Smooth muscle cell (in vitro differentiated cells): ENCODE results near the gene YPEL5. TPM values are rescaled to one million over a fixed set of nuclear protein-coding genes. Genes with fewer than 3 reads are reported as not detected.

Experiments
- DNase-seq: peaks from one replicate; lab custom pipeline; 2025; ENCODE audit not compliant: unreplicated experiment; lab: John Stamatoyannopoulos, UW
- H2AFZ ChIP-seq: fragments of 200-600 bp; sonication (generic); 2 replicates; pipeline ENCODE4 v1.6.0; 2016; ENCODE audit warnings: antibody characterized with exemption, low read depth, mild to moderate bottlenecking
- H3F3A ChIP-seq: fragments of 200-600 bp; sonication (generic); 2 replicates; pipeline ENCODE4 v1.6.0; 2017; ENCODE audit warnings: antibody characterized with exemption, low read depth
- H3K27ac ChIP-seq: fragments of 200-600 bp; sonication (generic); 2 replicates; pipeline ENCODE4 v1.5.1; 2016; ENCODE audit warnings: low read depth, mild to moderate bottlenecking
- H3K27me3 ChIP-seq: fragments of 200-600 bp; sonication (generic); 2 replicates; pipeline ENCODE4 v1.6.1; 2016; ENCODE audit warnings: low read depth, mild to moderate bottlenecking
- H3K36me3 ChIP-seq: fragments of 200-600 bp; sonication (generic); 2 replicates; pipeline ENCODE4 v1.5.1; 2016; ENCODE audit warnings: low read depth
- H3K4me1 ChIP-seq: fragments of 200-600 bp; sonication (generic); 2 replicates; pipeline ENCODE4 v1.5.1; 2016; ENCODE audit warnings: low read depth
- H3K4me2 ChIP-seq: fragments of 200-600 bp; sonication (generic); 2 replicates; pipeline ENCODE4 v1.6.0; 2016; ENCODE audit warnings: mild to moderate bottlenecking
- H3K4me3 ChIP-seq: fragments of 200-600 bp; sonication (generic); 2 replicates; pipeline ENCODE4 v1.5.1; 2016; ENCODE audit warnings: mild to moderate bottlenecking
- H3K79me2 ChIP-seq: fragments of 200-600 bp; sonication (generic); 2 replicates; pipeline ENCODE4 v1.6.0; 2016; ENCODE audit warnings: low read depth, mild to moderate bottlenecking
- H3K9ac ChIP-seq: fragments of 200-600 bp; sonication (generic); 2 replicates; pipeline ENCODE4 v1.6.0; 2016; ENCODE audit warnings: low read depth
- H3K9me3 ChIP-seq: fragments of 200-600 bp; sonication (generic); replicated peaks from 2 replicates; pipeline ENCODE4 v1.5.1; 2016; ENCODE audit warnings: low read depth
- H4K20me1 ChIP-seq: fragments of 200-600 bp; sonication (generic); 2 replicates; pipeline ENCODE4 v1.6.0; 2016; ENCODE audit warnings: low read depth
- WGBS: methylation state at CpG from one replicate; pipeline ENCODE4 v1.1.7; 2016; ENCODE audit warnings: low lambda C conversion rate; 5-methylcytosine and 5-hydroxymethylcytosine counted together
- polyA plus RNA-seq: library from polyadenylated mRNA; unstranded; fragments of >200 nt; fragmentation: Nextera tagmentation; extraction: Ambion mirVana; gene quantifications from 2 replicates; pipeline ENCODE4 v1.2.1, GENCODE V29; 2016
- total RNA-seq: library from RNA; depleted of rRNA; stranded (reverse); fragments of >200 nt; gene quantifications from 2 replicates; pipeline ENCODE4 v1.2.3, GENCODE V29; 2014
- TF ChIP-seq, protein P1 (sequence below): fragments of 200-600 bp; sonication (generic); IDR thresholded peaks from 2 replicates; pipeline ENCODE4 v1.5.1; 2017; ENCODE audit warnings: borderline replicate concordance, mild to moderate bottlenecking, antibody characterized with exemption; ENCODE audit not compliant: insufficient read depth, poor library complexity, severe bottlenecking

Gene YPEL5
- total and polyA plus RNA-seq, 2 experiments from 2014 or later, result 95.7 to 155 TPM

DNA sequence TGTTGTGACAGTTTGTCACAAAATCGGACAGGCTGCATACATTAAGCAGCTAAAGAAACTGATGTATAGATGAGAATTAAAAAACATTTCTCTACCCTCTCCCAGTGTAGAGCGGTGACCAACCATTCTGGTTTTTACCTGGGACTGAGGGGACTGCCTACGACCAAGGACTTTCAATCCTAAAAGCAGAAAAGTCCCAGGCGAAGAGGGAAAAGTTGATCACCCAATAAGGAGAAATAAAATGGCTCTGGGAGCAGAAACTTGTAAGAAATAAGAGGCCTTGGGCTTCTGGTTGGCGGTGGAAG is 30.9 kb upstream of the YPEL5 start:
- Histone ChIP-seq H3K9ac (no peak overlapping the region), H3K4me1 (no peaks in the 10 kb centered on the region), H2AFZ (no peak overlapping the region), H3K4me2 (no peak overlapping the region), H4K20me1 (no peaks in the 10 kb centered on the region), H3K27ac (no peak overlapping the region), H3K27me3 (peaks cover 12% of the 10 kb centered on the region), H3K4me3 (no peak overlapping the region), H3K79me2 (no peaks in the 10 kb centered on the region), H3K36me3 (no peaks in the 10 kb centered on the region), H3K9me3 (no peaks in the 10 kb centered on the region), H3F3A (no peaks in the 10 kb centered on the region)
- 78% methylated on average over 5 of the region's 5 CpGs for WGBS
- TF ChIP-seq, protein P1, sequence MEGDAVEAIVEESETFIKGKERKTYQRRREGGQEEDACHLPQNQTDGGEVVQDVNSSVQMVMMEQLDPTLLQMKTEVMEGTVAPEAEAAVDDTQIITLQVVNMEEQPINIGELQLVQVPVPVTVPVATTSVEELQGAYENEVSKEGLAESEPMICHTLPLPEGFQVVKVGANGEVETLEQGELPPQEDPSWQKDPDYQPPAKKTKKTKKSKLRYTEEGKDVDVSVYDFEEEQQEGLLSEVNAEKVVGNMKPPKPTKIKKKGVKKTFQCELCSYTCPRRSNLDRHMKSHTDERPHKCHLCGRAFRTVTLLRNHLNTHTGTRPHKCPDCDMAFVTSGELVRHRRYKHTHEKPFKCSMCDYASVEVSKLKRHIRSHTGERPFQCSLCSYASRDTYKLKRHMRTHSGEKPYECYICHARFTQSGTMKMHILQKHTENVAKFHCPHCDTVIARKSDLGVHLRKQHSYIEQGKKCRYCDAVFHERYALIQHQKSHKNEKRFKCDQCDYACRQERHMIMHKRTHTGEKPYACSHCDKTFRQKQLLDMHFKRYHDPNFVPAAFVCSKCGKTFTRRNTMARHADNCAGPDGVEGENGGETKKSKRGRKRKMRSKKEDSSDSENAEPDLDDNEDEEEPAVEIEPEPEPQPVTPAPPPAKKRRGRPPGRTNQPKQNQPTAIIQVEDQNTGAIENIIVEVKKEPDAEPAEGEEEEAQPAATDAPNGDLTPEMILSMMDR, result no peak
- no peak for DNase-seq

DNA sequence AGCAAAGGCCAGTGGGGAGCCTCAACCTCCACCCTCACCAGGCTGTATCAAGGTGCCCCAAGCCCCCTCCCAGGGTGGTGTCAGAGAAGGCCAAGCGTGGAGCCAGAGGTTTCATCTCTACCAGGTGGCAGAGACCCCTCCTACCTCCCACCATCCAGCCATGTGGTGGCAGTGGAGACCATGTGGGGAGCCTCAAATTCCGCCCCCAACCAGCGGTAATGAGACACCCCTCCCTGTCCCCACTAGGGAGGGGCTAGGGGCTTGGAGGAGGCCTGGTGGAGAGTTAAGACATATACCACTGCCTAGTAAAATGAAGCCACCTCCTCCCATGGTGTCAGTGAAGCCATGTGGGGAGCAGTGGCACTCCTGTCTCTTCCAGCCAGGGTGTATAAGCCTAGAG is 24.4 kb upstream of the YPEL5 start:
- H3K36me3 ChIP-seq, result no peaks in the 10 kb centered on the region
- H3K4me3 ChIP-seq, result no peak overlapping the region
- no peaks in the 10 kb centered on the region for H3F3A ChIP-seq
- H3K4me1 ChIP-seq, result no peaks in the 10 kb centered on the region
- no peak overlapping the region for H3K4me2 ChIP-seq
- TF ChIP-seq, protein P1, result no peak
- peaks cover 12% of the 10 kb centered on the region for H3K27me3 ChIP-seq
- H3K79me2 ChIP-seq, result no peaks in the 10 kb centered on the region
- no peaks in the 10 kb centered on the region for H4K20me1 ChIP-seq
- WGBS, result 85% methylated on average over 3 of the region's 3 CpGs
- DNase-seq, result no peak
- no peak overlapping the region for H2AFZ ChIP-seq
- no peak overlapping the region for H3K9ac ChIP-seq
- H3K27ac ChIP-seq, result no peak overlapping the region
- H3K9me3 ChIP-seq, result no peaks in the 10 kb centered on the region

DNA sequence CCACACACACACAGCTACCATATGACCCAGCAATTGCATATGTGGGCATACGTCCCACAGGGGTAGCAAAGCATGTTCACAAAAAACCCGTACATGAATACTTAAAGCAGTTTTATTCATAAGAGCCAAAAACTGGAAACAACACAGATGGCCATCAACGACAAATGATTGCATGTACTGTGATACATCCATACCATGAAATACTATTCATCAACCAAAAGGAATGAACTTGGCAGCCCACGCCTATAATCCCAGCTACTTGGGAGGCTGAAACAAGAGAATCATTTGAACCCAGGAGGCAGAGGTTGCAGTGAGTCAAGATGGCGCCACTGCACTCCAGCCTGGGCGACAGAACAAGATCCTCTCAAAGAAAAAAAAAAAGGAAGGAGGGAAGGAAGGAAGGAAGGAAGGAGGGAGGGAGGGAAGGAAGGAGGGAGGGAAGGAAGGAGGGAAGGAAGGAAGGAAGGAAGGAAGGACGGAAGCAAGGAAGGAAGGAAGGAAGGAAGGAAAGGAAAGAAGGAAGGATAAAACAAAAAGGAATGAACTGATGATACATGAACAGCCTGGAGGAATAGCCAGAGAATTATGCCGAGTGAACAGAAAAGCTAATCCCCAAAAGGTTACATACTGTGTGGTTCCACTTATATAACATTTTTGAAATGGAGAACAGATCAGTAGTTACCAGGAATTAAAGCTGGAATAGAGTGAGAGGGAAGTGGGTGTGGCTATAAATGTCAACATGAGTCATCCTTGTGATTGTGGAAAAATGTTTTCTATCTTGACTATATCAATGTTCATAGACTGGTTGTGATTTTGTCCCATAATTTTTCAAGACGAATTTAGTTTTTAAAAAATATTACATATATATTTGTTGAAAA is 19.6 kb upstream of the YPEL5 start:
- TF ChIP-seq, protein P1, result no peak
- Histone ChIP-seq H3F3A (no peaks in the 10 kb centered on the region), H3K27me3 (no peaks in the 10 kb centered on the region), H2AFZ (no peak overlapping the region), H3K4me2 (no peak overlapping the region), H3K27ac (no peak overlapping the region), H3K4me3 (no peak overlapping the region), H3K79me2 (no peaks in the 10 kb centered on the region), H3K9me3 (no peaks in the 10 kb centered on the region), H3K4me1 (no peaks in the 10 kb centered on the region), H4K20me1 (no peaks in the 10 kb centered on the region), H3K9ac (no peak overlapping the region), H3K36me3 (no peaks in the 10 kb centered on the region)
- 76% methylated on average over 9 of the region's 9 CpGs for WGBS
- no peak for DNase-seq

DNA sequence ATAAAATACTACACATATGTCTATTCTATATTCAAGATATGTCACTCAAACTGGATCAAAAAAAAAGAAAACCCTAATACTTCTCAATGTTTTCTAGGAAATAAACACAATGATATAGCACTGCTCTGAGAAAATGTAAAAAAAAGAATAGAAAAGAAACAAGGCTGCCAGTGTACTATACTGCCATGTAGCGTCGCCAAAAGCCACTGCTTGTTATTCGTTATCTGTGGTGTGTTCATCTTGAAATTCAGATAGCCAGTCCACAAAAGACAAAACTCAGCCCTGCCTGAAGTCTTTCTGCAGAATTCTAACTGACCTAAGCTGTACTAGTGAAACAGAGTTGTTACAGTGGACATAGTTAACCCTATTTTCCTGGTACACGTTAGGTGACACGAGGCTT is 12.2 kb upstream of the YPEL5 start:
- Histone ChIP-seq H3K4me3 (no peak overlapping the region), H3K79me2 (no peaks in the 10 kb centered on the region), H3K36me3 (no peaks in the 10 kb centered on the region), H3K27me3 (no peaks in the 10 kb centered on the region), H3K4me1 (no peaks in the 10 kb centered on the region), H3K9me3 (no peaks in the 10 kb centered on the region), H3K9ac (no peak overlapping the region), H3K4me2 (no peak overlapping the region), H2AFZ (peak overlapping the region; percentile 54), H4K20me1 (no peaks in the 10 kb centered on the region), H3F3A (no peaks in the 10 kb centered on the region), H3K27ac (no peak overlapping the region)
- WGBS, result 65% methylated on average over 5 of the region's 5 CpGs
- DNase-seq, result no peak
- TF ChIP-seq, protein P1, result no peak
